Ovary (tissue), 9 donors: ENCODE data around the gene MYBL2. TPM values are rescaled to one million over a fixed set of nuclear protein-coding genes. Genes with fewer than 3 reads are reported as not detected.

Source experiments
- DNase-seq, 5 donors: peaks; one replicate each; pipeline ENCODE4 v3.0.0-alpha.2; 2019 to 2020
- H3K27ac ChIP-seq, 2 donors: fragments of 200-600 bp; one replicate each; pipeline versions ENCODE4 v1.5.1 to v1.8.0; 2019 to 2022
- H3K27me3 ChIP-seq: fragments of 200-600 bp; one replicate; pipeline ENCODE4 v1.8.0; 2022
- H3K36me3 ChIP-seq: fragments of 200-600 bp; sonication (generic); one replicate; pipeline ENCODE4 v1.5.1; 2019
- H3K4me1 ChIP-seq: one replicate; pipeline ENCODE4 v1.8.1; 2013; ENCODE audit warnings: mild to moderate bottlenecking, moderate library complexity; ENCODE audit not compliant: insufficient read depth
- H3K4me3 ChIP-seq: fragments of 200-600 bp; sonication (generic); one replicate; pipeline ENCODE4 v1.5.1; 2017
- H3K9me3 ChIP-seq, 2 donors: fragments of 200-600 bp in 1 of 2; sonication (generic) in 1 of 2; one replicate each; pipeline versions ENCODE4 v1.5.1 to v1.8.1; 2013 to 2019; ENCODE audit warnings: mild to moderate bottlenecking in 1 of 2, moderate library complexity in 1 of 2
- EP300 ChIP-seq: sonication (generic); formaldehyde crosslinking; IDR thresholded peaks from one replicate; pipeline ENCODE4 v1.6.1; 2017; ENCODE audit warnings: antibody characterized with exemption
- POLR2A ChIP-seq: fragments of 450-650 bp; IDR thresholded peaks from one replicate; pipeline ENCODE4 v1.6.1; 2017; ENCODE audit warnings: antibody characterized with exemption, mild to moderate bottlenecking, moderate library complexity
- WGBS, 3 donors: extraction: QIAGEN DNeasy Blood & Tissue Kit in 1 of 3; methylation state at CpG; one replicate each; pipeline versions ENCODE4 v1.1.5 to v1.1.7; 2013 to 2017; 5-methylcytosine and 5-hydroxymethylcytosine counted together
- intact Hi-C, 4 donors: fragments of 100-400 bp; cut with DNase I; formaldehyde crosslinking; loops; one replicate each; pipeline versions ENCODE4 v1.11.0 to v1.15.1; 2022 to 2023
- polyA plus RNA-seq, 2 donors: library from polyadenylated mRNA; stranded (reverse); fragments of 200-250 nt in 1 of 2; fragments of 350-450 nt in 1 of 2; fragmentation: Illumina TruSeq in 1 of 2; extraction: RNeasy Lipid Tissue Mini Kit (QIAGEN cat#74804) in 1 of 2; gene quantifications; one replicate each; pipeline ENCODE4 v1.2.3, GENCODE V29; 2013 to 2014
- total RNA-seq, 7 donors: library from RNA; depleted of rRNA in 2 of 7; stranded (reverse); fragments of >200 nt in 2 of 7; fragmentation: NEBNext Ultra II Directional in 3 of 7; extraction: Animal tissue kit (Norgen Biotek cat#: 25700) in 3 of 7; gene quantifications; one replicate each; pipeline versions ENCODE4 v1.1.0 to v1.2.4, GENCODE V29; 2016 to 2023
- TF ChIP-seq, protein P1 (sequence below), 3 donors: fragments of 450-650 bp in 2 of 3; fragments of 200-600 bp in 1 of 3; IDR thresholded peaks; one replicate each; pipeline versions ENCODE4 v1.5.1 to v1.8.0; 2016 to 2022; ENCODE audit warnings: antibody characterized with exemption in 3 of 3, mild to moderate bottlenecking in 1 of 3
- donor health status: DM: no; HTN: no; CAD: no; lungs with moderate emphysema.
- donor health status: DM: no; HTN: no; CAD: no.
- donor health status: Bipolar disorder and iron deficiency.
- donor health status: DM: yes; HTN: yes; CAD: no.
- donor health status: DM: no; HTN: no; CAD: no.
- donor health status: DM: yes; HTN: yes; CAD: no.

Gene MYBL2
- total and polyA plus RNA-seq, 9 donors = 0.11 to 1.6 (median 0.87) TPM; not detected in 3

DNA sequence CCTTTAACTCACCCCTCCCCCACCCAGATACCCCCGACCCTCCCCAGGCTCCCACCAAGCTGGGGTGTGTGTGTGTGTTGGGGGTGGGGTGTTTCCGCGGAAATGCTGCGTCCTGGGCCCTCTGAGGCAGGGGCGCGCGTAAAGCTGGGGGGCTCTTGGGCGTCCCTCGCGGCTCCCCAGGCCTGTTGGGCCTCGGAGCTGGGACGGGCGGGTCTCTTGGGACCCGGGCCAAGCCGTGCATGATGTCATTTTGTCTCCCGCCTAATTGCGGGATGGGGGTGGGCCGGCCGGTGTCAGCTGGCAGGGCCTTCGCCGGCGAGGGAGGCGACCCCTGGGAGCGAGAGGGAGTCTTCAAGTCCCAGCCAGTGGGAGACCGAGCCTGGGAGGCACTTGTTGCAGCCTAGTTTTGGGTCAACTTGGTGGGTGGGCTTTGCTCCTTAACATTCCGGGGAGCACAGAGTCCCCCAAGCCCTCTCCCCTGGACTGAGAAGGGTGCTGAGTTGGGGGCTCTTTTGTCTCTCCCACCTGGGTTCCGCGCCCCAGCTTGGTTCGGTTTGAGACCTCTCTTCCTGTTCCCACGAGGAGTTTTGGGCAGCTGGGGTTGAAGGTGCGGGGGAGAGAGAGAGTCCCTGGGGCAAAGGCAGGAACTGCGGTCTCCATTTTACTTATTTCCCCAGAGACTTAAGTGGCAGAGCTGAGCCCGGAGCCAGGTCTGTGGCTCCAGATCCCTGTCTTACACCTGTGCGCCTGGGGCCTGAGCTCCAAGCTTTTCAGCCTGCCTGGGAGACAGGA, 623 bp downstream of the MYBL2 start:
- TF ChIP-seq, protein P1, sequence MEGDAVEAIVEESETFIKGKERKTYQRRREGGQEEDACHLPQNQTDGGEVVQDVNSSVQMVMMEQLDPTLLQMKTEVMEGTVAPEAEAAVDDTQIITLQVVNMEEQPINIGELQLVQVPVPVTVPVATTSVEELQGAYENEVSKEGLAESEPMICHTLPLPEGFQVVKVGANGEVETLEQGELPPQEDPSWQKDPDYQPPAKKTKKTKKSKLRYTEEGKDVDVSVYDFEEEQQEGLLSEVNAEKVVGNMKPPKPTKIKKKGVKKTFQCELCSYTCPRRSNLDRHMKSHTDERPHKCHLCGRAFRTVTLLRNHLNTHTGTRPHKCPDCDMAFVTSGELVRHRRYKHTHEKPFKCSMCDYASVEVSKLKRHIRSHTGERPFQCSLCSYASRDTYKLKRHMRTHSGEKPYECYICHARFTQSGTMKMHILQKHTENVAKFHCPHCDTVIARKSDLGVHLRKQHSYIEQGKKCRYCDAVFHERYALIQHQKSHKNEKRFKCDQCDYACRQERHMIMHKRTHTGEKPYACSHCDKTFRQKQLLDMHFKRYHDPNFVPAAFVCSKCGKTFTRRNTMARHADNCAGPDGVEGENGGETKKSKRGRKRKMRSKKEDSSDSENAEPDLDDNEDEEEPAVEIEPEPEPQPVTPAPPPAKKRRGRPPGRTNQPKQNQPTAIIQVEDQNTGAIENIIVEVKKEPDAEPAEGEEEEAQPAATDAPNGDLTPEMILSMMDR (IDR thresholded peaks at IDR 0.05) = no peak
- no peak for TF ChIP-seq EP300
- TF ChIP-seq POLR2A = no peak
- Histone ChIP-seq H3K36me3 (no peaks in the 10 kb centered on the region), H3K9me3 (no peaks in the 10 kb centered on the region), H3K4me1 (peaks cover 5% of the 10 kb centered on the region), H3K27ac (no peak overlapping the region), H3K4me3 (no peak overlapping the region), H3K27me3 (no peaks in the 10 kb centered on the region)
- 3 to 6% (median 5%) methylated on average over 18 to 34 of the region's 34 CpGs for WGBS, 3 donors
- intact Hi-C loops = no loop called here
- DNase-seq = no peak

GRCh38 chr20:43669332-43669731, 2.4 kb downstream of the MYBL2 start:
- no peak for TF ChIP-seq EP300
- TF ChIP-seq POLR2A = no peak
- TF ChIP-seq, protein P1 (IDR thresholded peaks at IDR 0.05) = no peak

GRCh38 chr20:43670423-43670822, 3.5 kb downstream of the MYBL2 start:
- 89 to 94% (median 92%) methylated on average over 2 of the region's 2 CpGs for WGBS, 3 donors

More at GRCh38 chr20:43669332-43669731, 2.4 kb downstream of the MYBL2 start:
- intact Hi-C loops = no loop called here
- Histone ChIP-seq H3K9me3 (no peaks in the 10 kb centered on the region), H3K27me3 (no peaks in the 10 kb centered on the region), H3K4me3 (no peak overlapping the region), H3K27ac (no peak overlapping the region), H3K4me1 (peaks cover 5% of the 10 kb centered on the region), H3K36me3 (no peaks in the 10 kb centered on the region)
- no peak for DNase-seq
- 83 to 91% (median 88%) methylated on average over 3 of the region's 3 CpGs for WGBS, 3 donors

GRCh38 chr20:43676368-43676767, 9.5 kb downstream of the MYBL2 start:
- H3K36me3 ChIP-seq = no peaks in the 10 kb centered on the region
- TF ChIP-seq EP300 = no peak
- TF ChIP-seq, protein P1 (IDR thresholded peaks at IDR 0.05) = no peak
- H3K9me3 ChIP-seq = no peaks in the 10 kb centered on the region
- 92 to 97% (median 97%) methylated on average over 5 of the region's 5 CpGs for WGBS, 3 donors
- intact Hi-C loops = no loop called here
- no peak overlapping the region for H3K27ac ChIP-seq
- H3K4me3 ChIP-seq = no peak overlapping the region
- H3K27me3 ChIP-seq = no peaks in the 10 kb centered on the region
- no peaks in the 10 kb centered on the region for H3K4me1 ChIP-seq
- DNase-seq = no peak

More at GRCh38 chr20:43670423-43670822, 3.5 kb downstream of the MYBL2 start:
- intact Hi-C loops = no loop called here
- Histone ChIP-seq H3K9me3 (no peaks in the 10 kb centered on the region), H3K27ac (no peak overlapping the region), H3K36me3 (no peaks in the 10 kb centered on the region), H3K4me3 (no peak overlapping the region), H3K4me1 (peaks cover 5% of the 10 kb centered on the region), H3K27me3 (no peaks in the 10 kb centered on the region)
- no peak for DNase-seq
- TF ChIP-seq EP300 = no peak

GRCh38 chr20:43680981-43681380, 14.1 kb downstream of the MYBL2 start:
- DNase-seq = no peak
- TF ChIP-seq POLR2A (no peak), EP300 (no peak)
- TF ChIP-seq, protein P1 (IDR thresholded peaks at IDR 0.05) = no peak
- Histone ChIP-seq H3K36me3 (no peaks in the 10 kb centered on the region), H3K4me3 (no peak overlapping the region), H3K27me3 (no peaks in the 10 kb centered on the region), H3K4me1 (no peaks in the 10 kb centered on the region), H3K27ac (no peak overlapping the region), H3K9me3 (no peaks in the 10 kb centered on the region)
- intact Hi-C loops = no loop called here
- 88 to 93% (median 89%) methylated on average over 7 of the region's 7 CpGs for WGBS, 3 donors
